BLaER1 treated with 17β-estradiol and CSF1 and Interleukin-3, amounts not matched to agents 10 nM and 100 nM (cell line): Measurements from ENCODE around the gene SBF2.
A peak's percentile ranks its signal among the peaks of the same experiment; 100 is the strongest.
"Not testable (repeated sequence)": the region's sequence is repeated elsewhere in the genome, so short reads cannot be mapped to it uniquely, and the experiment has no call there.

Experiments
- H3K27ac ChIP-seq, 11 experiments: shearing (Covaris generic); formaldehyde crosslinking; 2 replicates each; pipeline ENCODE4 v1.8.1; 2022
- H3K27me3 ChIP-seq, 11 experiments: shearing (Covaris generic); formaldehyde crosslinking; 2 replicates each; pipeline ENCODE4 v1.8.1; 2022
- H3K36me3 ChIP-seq, 11 experiments: shearing (Covaris generic); formaldehyde crosslinking; 2 replicates each; pipeline ENCODE4 v1.8.1; 2022
- H3K4me1 ChIP-seq, 10 experiments: shearing (Covaris generic); formaldehyde crosslinking; 2 replicates each; pipeline ENCODE4 v1.8.1; 2022
- H3K4me2 ChIP-seq, 11 experiments: shearing (Covaris generic); formaldehyde crosslinking; 2 replicates each; pipeline ENCODE4 v1.8.1; 2022
- H3K4me3 ChIP-seq, 10 experiments: shearing (Covaris generic); formaldehyde crosslinking; 2 replicates each; pipeline ENCODE4 v1.8.1; 2022
- H3K9ac ChIP-seq, 11 experiments: shearing (Covaris generic); formaldehyde crosslinking; 2 replicates each; pipeline ENCODE4 v1.8.1; 2022
- H3K9me3 ChIP-seq, 11 experiments: shearing (Covaris generic); formaldehyde crosslinking; replicated peaks in 1 of 11; 2 replicates each; pipeline ENCODE4 v1.8.1; 2022
- H4K20me1 ChIP-seq, 11 experiments: shearing (Covaris generic); formaldehyde crosslinking; 2 replicates each; pipeline ENCODE4 v1.8.1; 2022
- Cebpa-rat ChIP-seq, 11 experiments: shearing (Covaris generic); IDR thresholded peaks; 2 replicates each; pipeline ENCODE4 v1.8.1; 2022

Gene SBF2

GRCh38 chr11:10004526-10005113, 289.4 kb downstream of the SBF2 start:
- H3K36me3 ChIP-seq: peaks cover 0 to 39% (median 0%) of the 10 kb centered on the region in 11 experiments; a peak in 4 of 22 replicates
- H3K9ac ChIP-seq: no peak overlapping the region
- H3K4me2 ChIP-seq: no peak overlapping the region
- H3K4me1 ChIP-seq: no peaks in the 10 kb centered on the region
- H3K27ac ChIP-seq: no peak overlapping the region
- H3K4me3 ChIP-seq: no peak overlapping the region
- H4K20me1 ChIP-seq: no peaks in the 10 kb centered on the region
- H3K27me3 ChIP-seq: no peaks in the 10 kb centered on the region
- no peak for TF ChIP-seq Cebpa-rat (IDR thresholded peaks at IDR 0.05)
- H3K9me3 ChIP-seq: peaks cover 25 to 40% (median 32%) of the 10 kb centered on the region in 11 experiments

- no peak overlapping the region for H3K4me3 ChIP-seq
- H3K4me1 ChIP-seq: no peaks in the 10 kb centered on the region
- peaks cover 0 to 51% (median 0%) of the 10 kb centered on the region in 11 experiments; a peak in 4 of 22 replicates for H3K36me3 ChIP-seq
- TF ChIP-seq Cebpa-rat (IDR thresholded peaks at IDR 0.05): no peak
- peaks cover 5 to 20% (median 14%) of the 10 kb centered on the region in 11 experiments; a peak in 17 of 22 replicates for H3K9me3 ChIP-seq
- H3K27ac ChIP-seq: no peak overlapping the region
- no peaks in the 10 kb centered on the region for H3K27me3 ChIP-seq
- H4K20me1 ChIP-seq: no peaks in the 10 kb centered on the region
- H3K9ac ChIP-seq: no peak overlapping the region
- H3K4me2 ChIP-seq: no peak overlapping the region
Measured at GRCh38 chr11:10002221-10002620, 291.8 kb downstream of the SBF2 start.

GRCh38 chr11:9992306-9992705, 301.7 kb downstream of the SBF2 start:
- Histone ChIP-seq H3K27ac (no peak overlapping the region), H3K9ac (no peak overlapping the region), H3K4me3 (no peak overlapping the region), H3K36me3 (peaks cover 0 to 86% (median 0%) of the 10 kb centered on the region in 11 experiments; a peak in 6 of 22 replicates), H3K4me2 (no peak overlapping the region), H4K20me1 (no peaks in the 10 kb centered on the region; a peak in 2 of 22 replicates), H3K9me3 (peaks cover 14 to 19% (median 18%) of the 10 kb centered on the region in 11 experiments; a peak in 17 of 22 replicates), H3K27me3 (no peaks in the 10 kb centered on the region), H3K4me1 (peaks cover 0 to 5% (median 4%) of the 10 kb centered on the region in 10 experiments; a peak in 13 of 20 replicates)
- no peak for TF ChIP-seq Cebpa-rat (IDR thresholded peaks at IDR 0.05)

- Histone ChIP-seq H3K9ac (no peak overlapping the region), H3K27me3 (no peaks in the 10 kb centered on the region), H3K4me1 (peaks cover 0 to 23% (median 7%) of the 10 kb centered on the region in 10 experiments; a peak in 13 of 20 replicates), H3K4me3 (no peak overlapping the region), H4K20me1 (no peaks in the 10 kb centered on the region; a peak in 2 of 22 replicates), H3K4me2 (no peak overlapping the region), H3K27ac (no peak overlapping the region), H3K9me3 (peaks cover 14 to 34% (median 22%) of the 10 kb centered on the region in 11 experiments; a peak in 19 of 22 replicates), H3K36me3 (peaks cover 0 to 75% (median 0%) of the 10 kb centered on the region in 11 experiments; a peak in 6 of 22 replicates)
- no peak for TF ChIP-seq Cebpa-rat (IDR thresholded peaks at IDR 0.05)
Measured at GRCh38 chr11:9990221-9990973, 303.6 kb downstream of the SBF2 start.

- peak overlapping the region in 7 of 11 experiments; percentile 1 to 47 (median 14); a peak in 7 of 22 replicates for H3K4me2 ChIP-seq
- H3K9ac ChIP-seq, H4K20me1 ChIP-seq, H3K4me3 ChIP-seq, H3K27ac ChIP-seq, H3K27me3 ChIP-seq: not testable (repeated sequence)
- H3K36me3 ChIP-seq: peaks cover 0 to 87% (median 0%) of the 10 kb centered on the region in 11 experiments; a peak in 6 of 22 replicates
- peaks cover 0 to 26% (median 7%) of the 10 kb centered on the region in 10 experiments; a peak in 13 of 20 replicates for H3K4me1 ChIP-seq
- peaks cover 27 to 59% (median 40%) of the 10 kb centered on the region in 11 experiments; a peak in 21 of 22 replicates for H3K9me3 ChIP-seq
Measured at GRCh38 chr11:9987303-9987702, 306.7 kb downstream of the SBF2 start.

GRCh38 chr11:9982796-9983579, 311.0 kb downstream of the SBF2 start:
- Histone ChIP-seq H3K27ac (no peak overlapping the region), H3K4me3 (no peak overlapping the region), H3K9me3 (peaks cover 13 to 49% (median 31%) of the 10 kb centered on the region in 11 experiments; a peak in 20 of 22 replicates), H3K36me3 (peaks cover 0 to 77% (median 0%) of the 10 kb centered on the region in 11 experiments; a peak in 5 of 22 replicates), H3K4me1 (peaks cover 0 to 28% (median 10%) of the 10 kb centered on the region in 10 experiments; a peak in 18 of 20 replicates), H3K27me3 (no peaks in the 10 kb centered on the region), H3K4me2 (no peak overlapping the region), H4K20me1 (no peaks in the 10 kb centered on the region; a peak in 2 of 22 replicates), H3K9ac (no peak overlapping the region)
- TF ChIP-seq Cebpa-rat (IDR thresholded peaks at IDR 0.05): no peak

GRCh38 chr11:9982127-9982795, 311.8 kb downstream of the SBF2 start:
- Histone ChIP-seq H4K20me1 (no peaks in the 10 kb centered on the region; a peak in 2 of 22 replicates), H3K4me1 (peaks cover 6 to 31% (median 12%) of the 10 kb centered on the region in 10 experiments), H3K27me3 (no peaks in the 10 kb centered on the region), H3K9ac (no peak overlapping the region), H3K4me2 (no peak overlapping the region), H3K27ac (no peak overlapping the region), H3K36me3 (peaks cover 0 to 74% (median 0%) of the 10 kb centered on the region in 11 experiments; a peak in 5 of 22 replicates), H3K9me3 (peaks cover 8 to 41% (median 24%) of the 10 kb centered on the region in 11 experiments; a peak in 18 of 22 replicates), H3K4me3 (no peak overlapping the region)
- TF ChIP-seq Cebpa-rat (IDR thresholded peaks at IDR 0.05): no peak

GRCh38 chr11:9980931-9981330, 313.1 kb downstream of the SBF2 start:
- Histone ChIP-seq H3K9me3 (peaks cover 8 to 31% (median 21%) of the 10 kb centered on the region in 11 experiments; a peak in 17 of 22 replicates), H3K9ac (no peak overlapping the region), H3K4me3 (no peak overlapping the region), H3K27ac (no peak overlapping the region), H3K36me3 (peaks cover 0 to 84% (median 0%) of the 10 kb centered on the region in 11 experiments; a peak in 5 of 22 replicates), H3K27me3 (no peaks in the 10 kb centered on the region), H3K4me2 (no peak overlapping the region), H4K20me1 (no peaks in the 10 kb centered on the region; a peak in 1 of 22 replicates), H3K4me1 (peaks cover 9 to 19% (median 11%) of the 10 kb centered on the region in 10 experiments; a peak in 18 of 20 replicates)
- TF ChIP-seq Cebpa-rat (IDR thresholded peaks at IDR 0.05): no peak
